GM18508 (cell line): ENCODE results near the gene ZNF619.
A peak's percentile ranks its signal among the peaks of the same experiment; 100 is the strongest.
"Not testable (repeated sequence)": the region's sequence is repeated elsewhere in the genome, so short reads cannot be mapped to it uniquely, and the experiment has no call there.

Source experiments
- ATAC-seq: cut with Tn5 transposase; IDR thresholded peaks from one replicate; pipeline ENCODE4 v1.9.1; 2021; ENCODE audit warnings: moderate number of reproducible peaks; ENCODE audit not compliant: insufficient read depth, unreplicated experiment

ZNF619 gene

DNA sequence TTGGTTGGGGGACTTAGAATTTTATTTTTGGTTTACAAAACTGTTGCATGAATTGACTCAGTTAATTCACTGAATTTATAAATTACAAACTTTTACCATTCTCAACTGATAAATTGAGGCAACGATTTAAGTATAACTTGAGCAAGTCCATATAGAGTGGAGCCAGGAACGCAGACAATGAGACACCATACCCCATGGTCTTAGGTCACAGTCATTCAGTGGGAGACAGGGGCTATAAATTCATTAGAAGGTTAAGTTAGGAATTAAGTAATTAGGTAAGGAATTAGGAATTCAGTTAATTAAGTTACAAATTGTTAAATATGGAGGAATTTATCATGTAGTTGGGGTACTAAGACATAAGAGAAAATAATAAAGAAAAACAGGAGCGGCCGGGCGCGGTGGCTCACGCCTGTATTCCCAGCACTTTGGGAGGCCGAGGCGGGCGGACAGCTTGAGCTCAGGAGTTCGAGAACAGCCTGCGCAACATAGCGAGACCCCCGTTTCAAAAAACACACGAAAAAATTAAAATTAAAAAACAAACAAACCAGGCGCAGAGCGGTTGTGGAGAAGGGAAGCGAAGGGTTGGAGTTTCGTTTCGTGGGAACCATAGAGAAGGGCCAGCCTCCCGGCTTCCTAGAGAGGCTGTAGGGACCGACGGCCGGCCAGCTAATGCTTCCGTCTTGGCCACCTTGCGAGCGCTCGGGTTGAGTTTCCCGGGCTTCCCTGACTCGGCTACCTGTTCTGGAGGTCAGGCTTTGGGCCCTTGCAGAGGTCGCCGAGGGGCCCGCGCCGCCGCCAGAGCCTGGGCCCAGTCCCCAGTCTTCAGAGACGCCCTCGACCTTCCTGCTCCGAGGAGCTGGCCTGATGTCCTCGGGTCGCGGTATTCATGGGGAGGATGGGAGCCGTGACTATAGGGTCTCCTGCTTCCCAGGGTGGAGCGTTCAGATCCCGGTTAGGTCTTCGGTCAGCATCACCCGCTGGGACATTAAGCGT lies at the start of gene ZNF619:
TSS of gene ZNF619 (plus strand) at position 645 of the 993 bp plus-strand sequence. CDS start 858 bp downstream, outside the sequence.
- ATAC-seq = peak; percentile 55

- ATAC-seq = no peak
Measured at GRCh38 chr3:40432793-40433192, 44.1 kb upstream of the ZNF619 start.

- ATAC-seq = no peak
Measured at GRCh38 chr3:40437889-40438288, 39.0 kb upstream of the ZNF619 start.

DNA sequence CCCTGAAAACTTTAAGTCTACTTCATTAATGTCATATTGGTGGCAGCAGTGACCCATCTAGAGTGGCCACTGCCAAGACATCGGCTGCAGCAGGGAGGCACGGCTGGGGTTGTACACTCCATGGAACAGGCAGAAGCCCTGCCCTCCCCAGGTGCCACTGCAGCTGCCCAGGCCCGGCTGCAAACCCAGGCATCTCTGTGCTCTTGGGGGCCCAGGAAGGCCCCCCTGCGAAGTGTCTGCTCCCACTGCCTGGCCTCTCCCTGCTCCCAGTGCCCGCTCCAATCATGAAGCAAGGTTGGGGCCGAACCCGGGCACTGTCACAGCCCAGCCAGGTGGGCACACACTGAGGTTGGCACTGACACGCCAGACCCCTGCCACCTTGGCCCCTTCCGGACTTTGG lies 31.9 kb upstream of the ZNF619 start:
- no peak for ATAC-seq

- ATAC-seq = no peak
Measured at GRCh38 chr3:40445880-40446279, 31.0 kb upstream of the ZNF619 start.

DNA sequence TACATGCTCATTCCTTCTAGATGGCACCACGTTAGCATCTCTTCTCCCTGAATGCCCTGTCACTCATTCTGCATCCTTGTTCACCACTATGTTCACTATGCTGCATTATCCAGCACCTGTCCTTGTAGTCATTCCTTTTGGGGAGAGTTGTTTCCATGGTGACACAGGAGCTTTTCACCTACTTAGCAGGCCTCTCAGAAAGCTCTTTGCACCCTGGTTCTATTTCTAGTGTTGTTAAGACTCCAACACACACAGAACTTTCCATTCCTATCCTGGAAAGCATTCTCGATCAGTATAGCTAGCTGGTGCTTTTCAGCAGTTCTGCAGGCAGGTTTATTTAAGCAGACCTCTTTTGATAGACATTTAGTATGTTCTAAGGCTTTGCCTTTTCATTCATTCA lies 26.5 kb upstream of the ZNF619 start:
- ATAC-seq = no peak

DNA sequence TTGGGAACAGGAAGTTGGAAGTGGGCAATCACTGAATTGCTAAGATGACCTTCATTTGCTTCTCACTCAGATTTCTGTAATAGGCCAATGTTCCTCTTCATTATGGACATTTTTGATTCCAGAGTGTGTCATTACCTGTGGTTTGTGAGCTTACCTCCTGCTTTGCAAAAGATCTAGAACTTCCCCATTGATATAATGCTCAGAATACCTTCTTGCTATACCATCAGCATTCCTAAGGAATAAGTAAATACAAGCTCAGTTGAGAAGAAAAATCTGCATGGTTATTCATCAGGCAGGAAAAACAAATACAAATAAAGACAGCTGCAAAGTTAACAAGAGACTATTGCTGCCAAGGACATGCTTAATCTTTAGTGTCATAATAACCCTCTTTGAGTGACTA lies 25.4 kb upstream of the ZNF619 start:
- ATAC-seq = no peak

DNA sequence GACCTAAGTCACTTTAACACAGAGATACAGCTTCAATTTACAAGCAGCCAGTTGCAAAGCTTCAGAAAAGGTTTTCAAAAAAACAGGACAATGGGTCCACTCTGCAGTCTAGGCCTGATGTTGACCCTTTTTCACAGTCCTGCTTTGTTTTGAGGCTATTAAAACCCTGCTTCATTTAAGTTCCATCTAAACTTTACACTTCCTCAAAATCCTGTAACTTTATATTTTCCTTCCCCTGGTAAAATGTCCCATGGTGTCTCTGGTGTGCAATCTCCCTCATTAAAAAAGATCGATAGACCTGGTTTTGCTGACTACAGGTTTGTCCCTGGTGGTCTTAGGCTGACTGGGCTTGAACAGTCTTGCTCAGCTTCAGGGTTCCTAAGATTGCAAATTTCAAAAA lies 24.9 kb upstream of the ZNF619 start:
- no peak for ATAC-seq

- ATAC-seq = no peak
Measured at GRCh38 chr3:40452562-40452875, 24.4 kb upstream of the ZNF619 start.

GRCh38 chr3:40452876-40453730 lies 23.8 kb upstream of the ZNF619 start:
- peak; percentile 92 for ATAC-seq

DNA sequence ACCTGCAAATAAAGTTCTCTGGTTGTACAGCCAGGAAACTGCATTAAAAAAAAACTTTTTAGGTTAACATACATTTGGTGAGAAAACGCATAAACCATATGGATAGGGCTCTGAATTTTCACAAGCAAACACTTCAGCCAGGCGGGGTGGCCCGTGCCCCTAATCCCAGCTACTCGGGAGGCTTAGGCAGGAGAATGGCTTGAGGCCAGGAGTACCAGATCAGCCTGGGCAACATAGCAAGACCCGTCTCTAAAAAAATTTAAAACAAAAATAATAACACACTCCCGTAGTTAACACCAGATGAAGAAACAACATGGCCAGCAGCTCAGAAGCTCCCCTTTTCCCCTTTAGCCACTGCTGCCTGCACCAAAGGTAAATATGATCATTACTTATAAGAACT lies 23.0 kb upstream of the ZNF619 start:
- ATAC-seq = no peak

DNA sequence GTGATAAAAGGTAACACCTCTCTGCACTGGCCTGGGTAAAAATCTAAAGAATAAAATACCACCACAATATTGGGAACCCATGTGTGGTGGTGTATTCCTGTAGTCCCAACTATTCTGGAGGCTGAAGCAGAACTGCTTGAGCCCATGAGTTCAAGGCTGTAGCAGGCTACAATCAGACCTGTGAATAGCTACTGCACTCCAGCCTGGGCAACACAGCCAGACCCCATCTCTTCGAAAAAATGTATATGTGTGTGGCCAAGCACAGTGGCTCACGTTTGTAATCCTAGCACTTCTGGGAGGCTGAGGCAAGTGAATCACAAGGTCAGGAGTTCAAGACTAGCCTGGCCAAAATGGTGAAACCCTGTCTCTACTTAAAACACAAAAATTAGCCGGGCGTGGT lies 21.6 kb upstream of the ZNF619 start:
- no peak for ATAC-seq

DNA sequence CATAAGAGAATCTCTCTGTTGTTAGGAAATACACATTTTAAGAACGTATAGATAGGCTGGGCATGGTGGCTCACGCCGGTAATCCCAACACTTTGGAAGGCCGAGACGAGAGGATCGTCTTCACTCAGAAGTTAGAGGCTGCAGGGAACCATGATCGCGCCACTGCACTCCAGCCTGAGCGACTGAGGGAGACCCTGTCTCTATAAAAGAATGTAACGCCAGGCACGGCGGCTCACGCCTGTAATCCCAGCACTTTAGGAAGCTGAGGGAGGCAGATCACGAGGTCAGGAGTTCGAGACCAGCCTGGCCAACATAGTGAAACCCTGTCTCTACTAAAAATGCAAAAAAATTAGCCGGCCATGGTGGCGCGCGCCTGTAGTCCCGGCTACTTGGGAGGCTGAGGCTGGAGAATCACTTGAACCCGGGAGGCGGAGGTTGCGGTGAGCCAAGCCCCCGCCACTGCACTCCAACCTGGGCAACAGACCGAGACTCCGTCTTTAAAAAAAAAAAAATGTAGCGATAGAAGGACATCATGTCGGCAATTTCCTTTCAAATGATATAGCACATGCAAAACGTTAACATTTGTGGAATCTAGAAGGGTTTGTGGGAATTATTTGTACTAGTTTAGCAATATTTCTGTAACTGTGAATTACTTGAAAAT lies 20.5 kb upstream of the ZNF619 start:
- no peak for ATAC-seq

- peak; percentile 46 for ATAC-seq
Measured at GRCh38 chr3:40456940-40457823, 19.7 kb upstream of the ZNF619 start, which contains the start of gene RPL14. TSS of gene RPL14 (plus strand) at chr3:40457339. CDS start at chr3:40457472, 133 bp downstream.

DNA sequence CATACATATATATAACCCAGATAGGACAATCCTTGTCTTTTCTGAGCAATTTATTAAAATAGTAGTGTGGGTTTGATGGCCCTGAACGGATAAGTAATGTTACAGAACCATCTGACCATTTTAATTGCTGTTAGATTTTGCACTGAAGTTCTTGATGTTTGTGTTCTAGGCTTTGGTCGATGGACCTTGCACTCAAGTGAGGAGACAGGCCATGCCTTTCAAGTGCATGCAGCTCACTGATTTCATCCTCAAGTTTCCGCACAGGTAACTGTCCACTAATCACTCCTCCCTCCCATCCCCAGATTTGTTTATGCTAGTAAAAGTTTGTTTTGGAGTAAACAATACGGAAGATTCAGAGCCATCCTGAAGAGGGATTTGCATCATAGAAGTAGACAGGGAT lies 18.4 kb upstream of the ZNF619 start:
- no peak for ATAC-seq

DNA sequence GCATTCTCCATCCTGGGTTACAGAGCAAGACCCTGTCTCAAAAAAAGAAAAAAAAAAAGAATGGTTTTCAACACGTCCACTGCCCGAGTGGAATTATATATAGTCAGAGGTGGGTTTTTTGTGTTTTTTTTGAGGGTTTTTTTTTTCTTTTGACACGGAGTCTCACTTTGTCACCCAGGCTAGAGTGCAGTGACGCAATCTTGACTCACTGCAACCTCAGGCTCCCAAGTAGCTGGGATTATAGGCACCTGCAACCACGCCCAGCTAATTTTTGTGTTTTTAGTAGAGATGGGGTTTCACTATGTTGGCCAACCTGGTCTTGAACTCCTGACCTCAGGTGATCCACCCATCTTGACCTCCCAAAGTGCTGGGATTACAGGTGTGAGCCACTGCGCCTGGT lies 16.4 kb upstream of the ZNF619 start:
- not testable (repeated sequence) for ATAC-seq

- ATAC-seq = no peak
Measured at GRCh38 chr3:40461161-40461560, 15.8 kb upstream of the ZNF619 start.

GRCh38 chr3:40462838-40463237 lies 14.1 kb upstream of the ZNF619 start:
- not testable (repeated sequence) for ATAC-seq

DNA sequence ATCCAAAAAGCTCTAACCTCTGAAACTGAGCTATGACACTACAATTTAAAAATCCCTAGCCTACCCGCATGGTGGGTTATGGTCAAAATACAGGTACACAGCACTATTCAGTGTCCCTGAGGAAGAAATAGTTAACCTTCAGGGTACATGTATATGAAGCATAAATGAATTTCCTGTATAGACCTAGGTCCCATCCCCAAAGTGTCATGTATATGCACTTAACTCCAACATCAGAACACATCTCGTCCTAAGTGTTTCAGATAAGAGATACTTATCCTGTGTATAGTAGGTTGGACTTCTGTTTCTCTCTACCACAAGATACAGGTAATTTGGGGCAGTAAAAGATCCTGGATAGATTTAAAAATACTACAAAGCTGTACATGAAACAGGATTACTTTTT lies 13.3 kb upstream of the ZNF619 start:
- no peak for ATAC-seq
